ENCODE measurements around the gene WDR4. TPM values are rescaled to one million over a fixed set of nuclear protein-coding genes. Genes with fewer than 3 reads are reported as not detected.
"Not testable (repeated sequence)": the region's sequence is repeated elsewhere in the genome, so short reads cannot be mapped to it uniquely, and the experiment has no call there.

WDR4 gene
- polyA plus RNA-seq, 1 donor, result 12.7 TPM

DNA sequence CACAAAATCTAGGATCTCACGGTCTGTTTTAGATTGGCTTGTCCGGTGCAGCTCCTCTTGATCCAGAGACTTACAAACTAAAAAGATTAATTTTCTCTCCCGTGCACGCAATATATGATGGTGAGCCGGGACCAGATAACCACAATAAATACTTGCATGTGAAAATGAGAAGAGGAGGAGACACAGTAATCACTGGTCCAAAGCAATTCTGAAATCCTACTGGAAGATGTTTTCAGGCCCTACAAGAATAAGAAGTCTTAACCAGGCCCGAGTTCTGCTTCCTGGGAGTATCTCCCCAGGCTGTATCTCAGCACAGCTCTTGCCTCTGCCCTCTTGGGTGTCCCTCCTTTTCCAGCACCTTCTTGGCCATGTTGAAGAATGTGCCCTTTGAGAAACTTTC lies 1.0 kb upstream of the WDR4 start:
- Histone ChIP-seq H3K4me3 (ENCODE audit: low read length) (peak overlapping the region; percentile 84), H3K27ac (ENCODE audit: low read length) (no peak overlapping the region), H3K27me3 (ENCODE audit: control insufficient read depth, insufficient read depth, low read length) (no peaks in the 10 kb centered on the region), H3K4me1 (ENCODE audit: control insufficient read depth, insufficient read depth, low read length) (peaks cover 5% of the 10 kb centered on the region), H3K9me3 (ENCODE audit: control insufficient read depth, low read depth, low read length) (no peaks in the 10 kb centered on the region), H3K36me3 (ENCODE audit: control insufficient read depth, insufficient read depth, low read length) (peaks cover 11% of the 10 kb centered on the region)
- 83% methylated on average over 1 of the region's 6 CpGs for WGBS (ENCODE audit: insufficient coverage, low lambda C conversion rate)
- no peak for DNase-seq

GRCh38 chr21:42878678-42878992 lies 704 bp downstream of the WDR4 start:
- Histone ChIP-seq H3K27me3 (ENCODE audit: control insufficient read depth, insufficient read depth, low read length) (no peaks in the 10 kb centered on the region), H3K27ac (ENCODE audit: low read length) (peak overlapping the region; percentile 73), H3K4me1 (ENCODE audit: control insufficient read depth, insufficient read depth, low read length) (peaks cover 5% of the 10 kb centered on the region), H3K4me3 (ENCODE audit: low read length) (peak overlapping the region; percentile 84), H3K36me3 (ENCODE audit: control insufficient read depth, insufficient read depth, low read length) (peaks cover 14% of the 10 kb centered on the region), H3K9me3 (ENCODE audit: control insufficient read depth, low read depth, low read length) (no peaks in the 10 kb centered on the region)
- 0% methylated on average over 2 of the region's 15 CpGs for whole genome bisulfite sequencing (ENCODE audit: insufficient coverage, low lambda C conversion rate)
- DNase-seq, result peak in 1 of 2 donors; percentile 83

DNA sequence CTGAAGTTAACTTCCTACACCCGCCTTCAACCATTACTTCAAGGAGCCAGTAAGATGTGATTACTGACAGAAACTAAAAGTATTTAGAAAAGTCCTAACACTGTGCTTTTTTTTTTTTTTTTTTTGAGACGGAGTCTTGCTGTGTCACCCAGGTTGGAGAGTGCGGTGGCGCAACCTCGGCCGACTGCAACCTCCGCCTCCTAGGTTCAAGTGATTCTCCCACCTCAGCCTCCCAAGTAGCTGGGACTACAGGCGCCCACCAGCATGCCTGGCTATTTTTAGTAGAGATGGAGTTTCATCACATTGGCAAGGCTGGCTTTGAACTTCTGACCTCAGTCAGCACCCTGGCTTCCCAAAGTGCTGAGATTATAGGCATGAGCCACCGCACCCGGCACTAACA lies 3.5 kb downstream of the WDR4 start:
- not testable (repeated sequence) for DNase-seq; H3K27ac ChIP-seq (ENCODE audit: low read length); H3K27me3 ChIP-seq (ENCODE audit: control insufficient read depth, insufficient read depth, low read length); H3K4me3 ChIP-seq (ENCODE audit: low read length); H3K9me3 ChIP-seq (ENCODE audit: control insufficient read depth, low read depth, low read length); H3K4me1 ChIP-seq (ENCODE audit: control insufficient read depth, insufficient read depth, low read length)
- 100% methylated on average over 1 of the region's 10 CpGs for WGBS (ENCODE audit: insufficient coverage, low lambda C conversion rate)
- H3K36me3 ChIP-seq (ENCODE audit: control insufficient read depth, insufficient read depth, low read length), result peaks cover 40% of the 10 kb centered on the region

GRCh38 chr21:42873096-42873495 lies 6.2 kb downstream of the WDR4 start:
- Histone ChIP-seq H3K27ac (ENCODE audit: low read length) (no peak overlapping the region), H3K36me3 (ENCODE audit: control insufficient read depth, insufficient read depth, low read length) (peaks cover 62% of the 10 kb centered on the region), H3K27me3 (ENCODE audit: control insufficient read depth, insufficient read depth, low read length) (no peaks in the 10 kb centered on the region), H3K4me1 (ENCODE audit: control insufficient read depth, insufficient read depth, low read length) (no peaks in the 10 kb centered on the region), H3K4me3 (ENCODE audit: low read length) (no peak overlapping the region), H3K9me3 (ENCODE audit: control insufficient read depth, low read depth, low read length) (no peaks in the 10 kb centered on the region)
- WGBS (ENCODE audit: insufficient coverage, low lambda C conversion rate), result 100% methylated on average over 1 of the region's 7 CpGs
- DNase-seq, result no peak

DNA sequence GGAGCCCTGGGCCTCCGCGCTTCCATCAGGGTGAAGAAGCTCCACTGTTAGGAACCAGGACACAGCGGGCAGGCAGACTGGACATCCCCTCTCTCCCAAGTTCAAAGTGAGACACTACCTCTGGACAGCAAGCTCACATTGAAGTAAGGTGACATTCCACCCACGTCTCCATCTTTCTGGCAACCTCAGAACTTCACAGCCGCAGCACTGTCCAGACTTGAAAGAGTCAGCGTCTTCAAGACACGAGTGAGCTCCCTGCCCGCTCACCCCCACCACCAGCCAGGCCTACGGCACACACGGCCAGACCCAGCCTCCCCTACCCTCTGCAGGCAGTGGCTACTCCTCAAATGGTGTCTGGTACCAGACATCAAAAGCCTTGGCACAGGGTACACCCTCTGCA lies 11.1 kb downstream of the WDR4 start:
- no CpG with 5 or more reads among the region's 10 CpGs for WGBS (ENCODE audit: insufficient coverage, low lambda C conversion rate)
- peaks cover 71% of the 10 kb centered on the region for H3K36me3 ChIP-seq (ENCODE audit: control insufficient read depth, insufficient read depth, low read length)
- H3K27me3 ChIP-seq (ENCODE audit: control insufficient read depth, insufficient read depth, low read length), result no peaks in the 10 kb centered on the region
- H3K4me1 ChIP-seq (ENCODE audit: control insufficient read depth, insufficient read depth, low read length), result no peaks in the 10 kb centered on the region
- H3K27ac ChIP-seq (ENCODE audit: low read length), result no peak overlapping the region
- no peak overlapping the region for H3K4me3 ChIP-seq (ENCODE audit: low read length)
- DNase-seq, result no peak
- H3K9me3 ChIP-seq (ENCODE audit: control insufficient read depth, low read depth, low read length), result no peaks in the 10 kb centered on the region

DNA sequence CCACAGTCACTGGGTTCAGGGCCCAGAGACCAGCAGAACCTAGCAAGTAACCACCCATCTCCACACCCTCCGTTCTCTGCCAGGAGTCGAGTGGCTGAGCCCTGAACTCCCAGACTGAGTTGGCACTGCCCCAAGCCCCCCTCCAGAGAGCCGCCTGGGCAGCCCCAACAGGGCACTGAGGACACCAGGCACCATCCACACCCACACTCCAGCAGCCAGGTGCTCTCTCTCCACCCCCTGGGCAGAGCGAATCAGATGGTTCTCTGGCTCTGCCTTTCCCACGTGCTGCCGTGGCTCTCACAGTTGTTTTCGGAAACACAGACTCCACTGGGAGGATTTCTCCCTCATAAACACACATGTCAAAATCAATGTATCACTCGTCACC lies 13.6 kb downstream of the WDR4 start:
- H3K4me1 ChIP-seq (ENCODE audit: control insufficient read depth, insufficient read depth, low read length), result no peaks in the 10 kb centered on the region
- peaks cover 69% of the 10 kb centered on the region for H3K36me3 ChIP-seq (ENCODE audit: control insufficient read depth, insufficient read depth, low read length)
- whole genome bisulfite sequencing (ENCODE audit: insufficient coverage, low lambda C conversion rate), result no CpG with 5 or more reads among the region's 8 CpGs
- no peak for DNase-seq
- no peak overlapping the region for H3K27ac ChIP-seq (ENCODE audit: low read length)
- no peaks in the 10 kb centered on the region for H3K27me3 ChIP-seq (ENCODE audit: control insufficient read depth, insufficient read depth, low read length)
- no peak overlapping the region for H3K4me3 ChIP-seq (ENCODE audit: low read length)
- no peaks in the 10 kb centered on the region for H3K9me3 ChIP-seq (ENCODE audit: control insufficient read depth, low read depth, low read length)

DNA sequence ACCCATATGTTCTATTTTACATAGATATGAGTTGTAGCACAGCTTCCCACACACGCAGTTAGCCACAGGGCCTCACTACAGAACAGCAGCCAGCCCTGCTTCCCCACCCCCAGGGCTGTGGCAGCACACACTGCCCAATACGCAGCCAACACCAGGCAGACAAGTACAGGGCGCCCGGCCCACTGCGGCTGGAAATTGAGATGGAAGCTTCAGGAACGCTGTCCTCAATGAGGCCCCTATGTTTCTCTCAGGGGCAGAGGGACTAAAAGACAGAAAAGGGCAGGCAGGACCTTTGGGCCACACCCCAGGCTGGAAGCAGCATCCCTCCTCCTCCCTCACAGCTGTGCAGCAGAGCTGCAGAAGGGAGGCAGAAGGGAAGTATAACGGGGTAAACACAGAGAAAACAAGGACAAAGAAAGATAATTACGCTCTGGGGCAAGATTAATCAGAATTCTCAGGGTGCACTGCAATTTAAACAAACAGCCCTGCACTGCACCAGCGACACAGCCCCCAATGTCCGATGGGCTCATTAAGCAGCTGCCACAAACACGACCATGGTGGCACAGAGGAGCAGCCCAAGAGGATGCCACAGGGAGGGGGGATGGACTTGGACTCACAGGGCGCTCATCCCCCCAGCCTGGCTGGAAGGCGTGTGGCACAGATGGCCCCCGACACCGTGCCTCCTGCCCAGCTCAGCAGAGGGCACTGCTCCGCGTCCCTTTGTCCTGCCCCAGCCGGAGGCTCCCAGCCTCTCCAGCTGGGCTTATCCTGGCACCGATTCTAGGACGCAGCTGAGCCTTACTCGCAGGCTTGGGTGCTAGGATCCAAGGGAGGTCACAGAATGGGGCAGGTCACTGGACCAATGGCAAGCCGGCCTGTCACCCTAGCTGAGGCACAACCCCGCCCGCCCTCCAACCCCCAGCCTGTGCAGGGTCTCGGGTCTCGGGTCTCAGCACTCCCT lies 14.2 kb downstream of the WDR4 start:
- no CpG with 5 or more reads among the region's 26 CpGs for WGBS (ENCODE audit: insufficient coverage, low lambda C conversion rate)
- H3K27me3 ChIP-seq (ENCODE audit: control insufficient read depth, insufficient read depth, low read length), result no peaks in the 10 kb centered on the region
- peaks cover under 1% of the 10 kb centered on the region for H3K9me3 ChIP-seq (ENCODE audit: control insufficient read depth, low read depth, low read length)
- no peak overlapping the region for H3K27ac ChIP-seq (ENCODE audit: low read length)
- peaks cover 71% of the 10 kb centered on the region for H3K36me3 ChIP-seq (ENCODE audit: control insufficient read depth, insufficient read depth, low read length)
- no peak overlapping the region for H3K4me3 ChIP-seq (ENCODE audit: low read length)
- no peak for DNase-seq
- H3K4me1 ChIP-seq (ENCODE audit: control insufficient read depth, insufficient read depth, low read length), result no peaks in the 10 kb centered on the region

GRCh38 chr21:42864286-42864685 lies 15.1 kb downstream of the WDR4 start:
- no CpG with 5 or more reads among the region's 14 CpGs for WGBS (ENCODE audit: insufficient coverage, low lambda C conversion rate)
- Histone ChIP-seq H3K9me3 (ENCODE audit: control insufficient read depth, low read depth, low read length) (peaks cover 3% of the 10 kb centered on the region), H3K27me3 (ENCODE audit: control insufficient read depth, insufficient read depth, low read length) (no peaks in the 10 kb centered on the region), H3K4me1 (ENCODE audit: control insufficient read depth, insufficient read depth, low read length) (no peaks in the 10 kb centered on the region), H3K4me3 (ENCODE audit: low read length) (no peak overlapping the region), H3K27ac (ENCODE audit: low read length) (no peak overlapping the region), H3K36me3 (ENCODE audit: control insufficient read depth, insufficient read depth, low read length) (peaks cover 73% of the 10 kb centered on the region)
- DNase-seq, result no peak

- Histone ChIP-seq H3K36me3 (ENCODE audit: control insufficient read depth, insufficient read depth, low read length) (peaks cover 73% of the 10 kb centered on the region), H3K27me3 (ENCODE audit: control insufficient read depth, insufficient read depth, low read length) (no peaks in the 10 kb centered on the region), H3K9me3 (ENCODE audit: control insufficient read depth, low read depth, low read length) (peaks cover 3% of the 10 kb centered on the region), H3K27ac (ENCODE audit: low read length) (no peak overlapping the region), H3K4me1 (ENCODE audit: control insufficient read depth, insufficient read depth, low read length) (no peaks in the 10 kb centered on the region), H3K4me3 (ENCODE audit: low read length) (no peak overlapping the region)
- no peak for DNase-seq
- WGBS (ENCODE audit: insufficient coverage, low lambda C conversion rate), result no CpG with 5 or more reads among the region's 13 CpGs
Observed at GRCh38 chr21:42863504-42863870, 15.9 kb downstream of the WDR4 start.

DNA sequence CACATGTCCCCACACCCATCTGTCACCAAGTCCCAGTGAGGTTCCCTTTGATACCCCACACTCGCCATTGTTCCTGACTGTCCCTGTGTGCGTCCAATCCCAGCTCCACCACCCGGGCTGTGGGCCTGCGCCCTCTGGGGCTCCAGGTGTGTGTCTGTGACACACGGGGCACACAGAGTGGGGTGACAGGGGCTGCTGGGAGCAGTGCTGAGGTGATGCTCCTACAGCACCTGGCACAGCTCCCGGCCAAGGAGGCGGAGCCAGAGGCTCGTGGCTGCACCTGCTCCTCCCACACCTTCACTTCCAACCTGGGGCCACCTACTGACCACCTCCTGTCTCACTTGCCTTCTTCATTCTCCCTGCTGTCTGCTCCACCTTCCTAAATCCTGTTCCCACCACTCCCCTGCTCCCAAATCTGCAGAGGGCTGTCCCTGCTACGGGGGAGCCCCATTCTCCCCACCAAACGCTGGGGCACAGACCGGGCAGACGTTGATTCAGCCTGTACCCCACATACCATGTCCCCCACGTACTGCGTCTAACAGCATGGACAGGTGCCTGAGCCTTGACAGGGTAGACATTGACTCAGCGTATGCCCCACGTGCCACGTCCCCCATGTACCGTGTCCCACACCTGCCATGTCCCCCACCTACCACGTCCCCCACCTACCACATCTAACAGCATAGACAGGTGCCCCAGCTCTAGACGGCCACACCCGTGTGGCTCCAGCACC lies 16.4 kb downstream of the WDR4 start:
- WGBS (ENCODE audit: insufficient coverage, low lambda C conversion rate), result no CpG with 5 or more reads among the region's 21 CpGs
- Histone ChIP-seq H3K27me3 (ENCODE audit: control insufficient read depth, insufficient read depth, low read length) (no peaks in the 10 kb centered on the region), H3K27ac (ENCODE audit: low read length) (no peak overlapping the region), H3K4me1 (ENCODE audit: control insufficient read depth, insufficient read depth, low read length) (no peaks in the 10 kb centered on the region), H3K4me3 (ENCODE audit: low read length) (no peak overlapping the region), H3K36me3 (ENCODE audit: control insufficient read depth, insufficient read depth, low read length) (peaks cover 73% of the 10 kb centered on the region), H3K9me3 (ENCODE audit: control insufficient read depth, low read depth, low read length) (peaks cover 3% of the 10 kb centered on the region)
- no peak for DNase-seq
